HG03575 (cell line): ENCODE measurements around the gene PARP8.
"Not testable (repeated sequence)": the region's sequence is repeated elsewhere in the genome, so short reads cannot be mapped to it uniquely, and the experiment has no call there.

Experiments used
- ATAC-seq: cut with Tn5 transposase; IDR thresholded peaks from one replicate; pipeline ENCODE4 v1.9.1; 2021; ENCODE audit not compliant: unreplicated experiment, insufficient number of reproducible peaks, low FRiP score; ENCODE audit errors: extremely low read depth

Gene PARP8

GRCh38 chr5:50672663-50673062 lies 6.2 kb downstream of the PARP8 start:
- no peak for ATAC-seq

DNA sequence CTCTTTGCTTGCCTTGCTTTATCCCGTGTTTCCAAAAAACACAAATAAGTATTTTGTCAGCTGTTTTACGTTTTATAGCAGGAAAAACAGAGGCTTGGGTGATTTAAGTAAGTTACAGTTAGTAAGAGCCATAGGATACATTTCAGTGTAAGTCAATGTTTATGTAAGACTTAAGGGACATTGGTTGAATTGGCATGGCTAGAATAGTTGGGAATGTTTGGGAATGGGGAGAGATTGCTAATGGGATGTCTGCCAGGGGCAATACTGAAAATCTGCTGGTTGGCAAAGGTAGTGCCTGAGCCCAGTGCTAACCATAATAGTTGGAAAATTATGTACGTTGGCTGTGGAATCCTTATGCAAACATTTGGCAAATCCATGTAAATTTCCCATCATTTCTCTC lies 7.0 kb downstream of the PARP8 start:
- ATAC-seq, result not testable (repeated sequence)

GRCh38 chr5:50675385-50675784 lies 8.9 kb downstream of the PARP8 start:
- no peak for ATAC-seq

- ATAC-seq, result not testable (repeated sequence)
Observed at GRCh38 chr5:50679554-50679953, 13.1 kb downstream of the PARP8 start.

DNA sequence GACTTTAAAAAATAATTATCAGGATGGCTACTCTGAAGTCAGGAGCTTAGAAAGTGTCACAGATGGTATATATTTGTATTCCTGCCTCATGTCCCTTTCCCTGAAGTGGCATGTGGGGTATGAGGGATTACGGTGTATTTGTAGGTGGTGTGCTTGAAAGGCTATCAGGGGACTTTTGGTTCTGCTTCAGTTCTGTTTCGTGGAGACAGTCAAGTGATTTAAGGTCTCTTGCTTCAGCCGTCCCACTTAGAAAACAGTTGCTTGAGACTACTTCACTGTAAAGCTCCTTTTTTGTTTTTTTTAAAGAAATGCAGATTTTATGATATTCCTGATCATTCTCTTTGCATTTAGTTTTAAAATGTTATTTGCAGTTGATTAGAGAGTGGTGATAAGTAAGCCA lies 18.3 kb downstream of the PARP8 start:
- ATAC-seq, result no peak

DNA sequence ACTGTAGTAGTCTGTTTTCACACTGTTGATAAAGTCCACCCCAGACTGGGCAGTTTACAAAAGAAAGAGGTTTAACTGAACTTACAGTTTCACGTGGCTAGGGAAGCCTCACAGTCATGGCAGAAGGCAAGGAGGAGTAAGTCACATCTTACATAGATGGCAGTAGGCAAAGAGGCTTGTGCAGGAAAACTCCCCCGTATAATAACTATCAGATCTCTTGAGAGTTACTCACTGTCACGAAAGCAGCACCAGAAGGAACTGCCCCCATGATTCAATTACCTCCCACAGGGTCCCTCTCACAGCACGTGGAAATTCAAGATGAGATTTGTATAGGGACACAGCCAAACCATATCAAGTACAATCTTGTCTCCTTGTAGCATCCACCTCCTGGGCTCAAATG lies 21.1 kb downstream of the PARP8 start:
- no peak for ATAC-seq

GRCh38 chr5:50691399-50692016 lies 25.1 kb downstream of the PARP8 start:
- no peak for ATAC-seq

- no peak for ATAC-seq
Observed at GRCh38 chr5:50694027-50694590, 27.7 kb downstream of the PARP8 start.

DNA sequence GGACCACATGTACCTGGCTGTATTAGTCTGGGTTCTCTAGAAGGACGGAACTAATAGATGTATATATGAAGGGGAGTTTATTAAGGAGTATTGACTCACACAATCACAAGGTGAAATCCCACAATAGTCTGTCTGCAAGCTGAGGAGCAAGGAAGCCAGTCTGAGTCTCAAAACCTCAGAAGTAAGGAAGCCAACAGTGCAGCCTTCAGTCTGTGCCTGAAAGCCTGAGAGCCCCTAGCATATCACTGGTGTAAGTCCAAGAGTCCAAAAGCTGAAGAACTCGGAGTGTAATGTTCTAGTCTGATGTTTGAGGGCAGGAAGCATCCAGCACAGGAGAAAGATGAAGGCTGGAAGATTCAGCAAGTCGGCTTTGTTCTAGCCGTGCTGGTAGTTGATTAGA lies 28.2 kb downstream of the PARP8 start:
- not testable (repeated sequence) for ATAC-seq

GRCh38 chr5:50697739-50698138 lies 31.3 kb downstream of the PARP8 start:
- ATAC-seq, result peak; percentile 60

- no peak for ATAC-seq
Observed at GRCh38 chr5:50699737-50700136, 33.3 kb downstream of the PARP8 start.

DNA sequence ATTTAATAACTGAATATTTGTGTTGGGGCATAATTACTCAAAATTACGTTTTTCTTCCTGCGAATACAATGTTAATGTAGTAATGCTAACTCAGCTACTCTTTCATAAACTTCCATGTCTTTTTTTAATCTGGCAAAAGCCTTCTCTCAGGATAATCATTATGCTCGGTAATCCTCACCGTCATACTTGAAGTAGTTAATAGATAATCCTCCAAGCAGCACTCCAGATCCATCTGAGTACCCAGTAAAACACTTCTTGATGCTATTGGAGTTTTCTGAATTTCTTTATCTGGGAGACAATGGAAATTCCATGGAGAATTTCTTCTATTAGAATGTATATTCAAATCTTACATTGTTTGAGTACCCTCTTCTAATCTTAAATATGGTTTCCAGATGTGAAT lies 34.3 kb downstream of the PARP8 start:
- no peak for ATAC-seq

GRCh38 chr5:50702615-50703366 lies 36.4 kb downstream of the PARP8 start:
- no peak for ATAC-seq

- ATAC-seq, result no peak
Observed at GRCh38 chr5:50703367-50703666, 36.9 kb downstream of the PARP8 start.

- ATAC-seq, result no peak
Observed at GRCh38 chr5:50704730-50705129, 38.3 kb downstream of the PARP8 start.

DNA sequence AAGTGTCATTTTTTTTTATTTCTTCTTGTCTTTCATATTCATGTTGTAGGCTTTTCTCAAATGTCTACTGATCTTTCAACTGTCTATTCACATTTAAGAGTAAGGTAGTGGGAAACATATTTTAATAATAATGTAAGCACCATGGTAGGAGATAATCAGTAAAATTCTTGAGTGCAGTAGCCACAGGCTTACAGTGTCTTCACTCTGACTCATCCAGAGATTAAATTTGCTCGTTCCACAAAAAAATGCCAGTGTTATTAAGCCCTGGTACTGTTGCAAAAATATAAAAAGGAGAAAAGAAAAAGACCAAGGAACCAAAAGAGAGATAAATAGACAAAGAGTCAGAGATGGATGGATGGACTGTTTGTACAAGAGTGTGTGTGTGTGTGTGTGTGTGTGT lies 43.0 kb downstream of the PARP8 start:
- no peak for ATAC-seq

DNA sequence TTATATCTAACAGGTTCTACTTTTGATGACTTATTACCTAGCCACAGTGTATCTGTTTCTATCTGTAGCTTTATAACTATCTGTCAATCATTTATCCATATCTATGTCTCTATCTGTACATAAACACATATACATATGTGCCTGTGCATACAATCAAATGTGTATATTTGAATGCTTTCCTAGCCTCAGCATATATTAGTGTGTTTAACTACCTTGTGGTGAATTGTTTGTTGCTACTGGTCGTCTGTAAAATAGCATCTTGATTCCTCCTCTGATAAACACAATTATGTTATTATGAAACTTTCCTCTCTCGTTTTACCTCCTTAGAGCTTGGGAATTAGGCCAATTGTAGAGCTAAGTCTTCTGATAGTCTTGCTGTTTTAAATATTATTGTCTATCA lies 44.4 kb downstream of the PARP8 start:
- ATAC-seq, result no peak

GRCh38 chr5:50711280-50711679 lies 44.8 kb downstream of the PARP8 start:
- ATAC-seq, result peak; percentile 91

GRCh38 chr5:50712479-50712878 lies 46.0 kb downstream of the PARP8 start:
- no peak for ATAC-seq

GRCh38 chr5:50715001-50715400 lies 48.6 kb downstream of the PARP8 start:
- no peak for ATAC-seq

DNA sequence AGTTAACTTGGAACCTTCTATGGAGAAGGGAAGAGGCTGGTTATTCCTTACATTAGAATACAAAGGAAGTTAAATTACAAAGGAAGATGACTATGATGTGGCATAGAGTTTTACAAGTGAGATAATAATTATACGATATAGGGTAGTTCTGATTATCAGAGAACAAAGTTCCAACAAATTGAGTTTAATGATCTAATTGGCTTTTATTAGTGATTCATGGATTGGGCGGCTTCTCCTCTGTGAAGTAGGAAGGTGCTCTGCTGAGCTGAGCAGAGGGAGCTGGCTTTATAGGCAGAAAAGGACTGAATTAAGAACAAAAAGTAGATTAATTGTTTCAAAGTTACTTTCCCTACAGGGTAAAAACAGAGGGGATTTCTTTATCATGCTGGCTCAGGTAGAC lies 49.7 kb downstream of the PARP8 start:
- ATAC-seq, result no peak
